NCI-H748 (cell line): ENCODE measurements around the gene FGR.

Experiments
- DNase-seq: peaks from one replicate; lab custom pipeline; 2025; ENCODE audit not compliant: unreplicated experiment; lab: John Stamatoyannopoulos, UW

The FGR gene

GRCh38 chr1:27617420-27617819 is 17.6 kb downstream of the FGR start:
- no peak for DNase-seq

- DNase-seq, result no peak
Observed at GRCh38 chr1:27616441-27616840, 18.5 kb downstream of the FGR start.

GRCh38 chr1:27615346-27616192 is 19.4 kb downstream of the FGR start:
- no peak for DNase-seq

- no peak for DNase-seq
Observed at GRCh38 chr1:27614625-27615344, 20.2 kb downstream of the FGR start.

- DNase-seq, result no peak
Observed at GRCh38 chr1:27614043-27614624, 20.9 kb downstream of the FGR start.

GRCh38 chr1:27612718-27613117 is 22.3 kb downstream of the FGR start:
- DNase-seq, result no peak

- no peak for DNase-seq
Observed at GRCh38 chr1:27611450-27611849, 23.5 kb downstream of the FGR start.

- DNase-seq, result no peak
Observed at GRCh38 chr1:27609618-27610240, 25.3 kb downstream of the FGR start.

GRCh38 chr1:27609210-27609555 is 25.8 kb downstream of the FGR start:
- DNase-seq, result no peak

GRCh38 chr1:27607239-27607804 is 27.7 kb downstream of the FGR start:
- no peak for DNase-seq

GRCh38 chr1:27606708-27607238 is 28.2 kb downstream of the FGR start:
- no peak for DNase-seq

GRCh38 chr1:27605796-27606707 is 28.9 kb downstream of the FGR start:
- DNase-seq, result peak; percentile 46

GRCh38 chr1:27605300-27605766 is 29.7 kb downstream of the FGR start:
- DNase-seq, result no peak

GRCh38 chr1:27604579-27605299 is 30.2 kb downstream of the FGR start:
- DNase-seq, result peak; percentile 27

GRCh38 chr1:27603681-27604578 is 31.1 kb downstream of the FGR start, which contains the start of gene AHDC1:
Gene AHDC1 (minus strand): TSS chr1:27604144. CDS start chr1:27552115, 52,029 bp downstream.
- DNase-seq, result peak; percentile 91

- DNase-seq, result peak; percentile 53
Observed at GRCh38 chr1:27603309-27603680, 31.7 kb downstream of the FGR start.

- DNase-seq, result peak; percentile 53
Observed at GRCh38 chr1:27602462-27603308, 32.3 kb downstream of the FGR start.
